Daoy (cell line): Measurements from ENCODE around the gene C19orf12. TPM values are rescaled to one million over a fixed set of nuclear protein-coding genes. Genes with fewer than 3 reads are reported as not detected.

Experiments
- DNase-seq: peaks from one replicate; pipeline ENCODE4 v3.0.0-alpha.2; 2015; ENCODE audit warnings: low read depth
- total RNA-seq: library from RNA; depleted of rRNA; stranded (reverse); fragments of >200 nt; shearing (Covaris generic); gene quantifications from 2 replicates; pipeline ENCODE4 v1.2.3, GENCODE V29; 2014

The C19orf12 gene
- total RNA-seq, 1 experiment from 2014 or later: 47.8 TPM

DNA sequence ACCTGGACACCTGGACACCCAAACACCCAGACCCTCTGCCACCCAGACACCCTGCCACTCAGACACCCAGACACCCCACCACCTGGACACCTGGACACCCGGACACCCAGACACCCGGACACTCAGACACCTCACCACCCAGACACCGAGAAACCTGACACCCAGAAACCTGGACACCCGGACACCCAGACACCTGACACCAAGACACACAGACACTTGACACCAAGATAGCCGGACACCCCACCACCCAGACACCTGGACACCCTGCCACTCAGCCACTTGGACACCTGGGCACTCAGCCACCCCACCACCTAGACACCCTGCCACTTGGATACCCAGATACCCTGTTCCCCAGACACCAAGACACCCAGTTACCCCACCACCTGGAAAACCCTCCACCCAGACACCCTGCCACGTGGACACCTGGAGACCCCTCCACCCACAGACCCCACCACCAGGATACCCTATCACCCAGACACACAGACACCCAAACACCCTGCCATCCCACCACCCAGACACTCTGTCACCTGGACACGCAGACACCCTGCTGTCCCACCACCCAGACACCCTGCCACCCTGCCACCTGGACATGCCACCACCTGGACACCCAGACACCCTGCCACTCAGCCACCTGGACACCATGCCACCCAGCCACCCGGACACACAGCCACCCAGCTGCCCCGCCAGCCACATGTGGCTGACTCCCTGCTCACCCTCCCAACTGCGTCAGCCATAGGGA, 17.4 kb downstream of the C19orf12 start:
- no peak for DNase-seq

DNA sequence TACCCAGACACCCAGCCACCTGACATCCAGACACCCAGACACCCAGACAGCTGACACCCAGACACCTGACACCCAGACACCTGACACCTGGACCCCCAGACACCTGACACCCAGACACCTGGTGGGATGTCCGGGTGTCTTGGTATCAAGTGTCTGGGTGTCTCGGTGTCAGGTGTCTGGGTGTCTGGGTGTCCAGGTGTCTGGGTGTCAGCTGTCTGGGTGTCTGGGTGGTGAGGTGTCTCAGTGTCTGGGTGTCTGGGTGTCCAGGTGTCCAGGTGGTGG, 18.6 kb downstream of the C19orf12 start:
- DNase-seq: no peak

DNA sequence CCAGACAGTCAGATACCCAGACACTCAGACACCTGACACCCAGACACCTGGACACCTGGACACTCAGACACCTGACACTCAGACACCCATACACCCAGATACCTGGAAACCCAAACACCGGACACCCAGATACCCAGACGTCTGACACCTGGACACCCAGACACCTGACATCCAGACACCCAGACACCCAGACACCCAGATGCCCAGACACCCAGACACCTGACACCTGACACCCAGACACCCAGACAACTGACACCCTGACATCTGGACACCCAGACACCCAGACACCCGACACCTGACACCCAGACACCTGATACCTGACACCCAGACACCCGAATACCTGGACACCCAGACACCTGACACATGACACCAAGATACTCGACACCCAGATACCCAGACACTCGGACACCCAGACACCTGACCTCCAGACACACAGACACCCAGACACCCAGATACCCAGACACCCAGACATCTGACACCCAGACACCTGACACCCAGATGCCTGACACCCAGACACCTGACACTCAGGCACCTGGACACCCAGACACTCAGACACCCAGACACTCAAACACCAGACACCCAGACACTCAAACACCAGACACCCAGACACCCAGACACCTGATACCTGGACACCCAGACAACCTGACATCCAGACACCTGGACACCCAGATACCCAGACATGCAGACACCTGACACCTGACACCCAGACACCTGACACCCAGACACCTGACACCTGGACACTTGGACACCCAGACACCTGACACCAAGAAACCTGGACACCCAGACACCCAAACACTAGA, 19.1 kb downstream of the C19orf12 start:
- no peak for DNase-seq

DNA sequence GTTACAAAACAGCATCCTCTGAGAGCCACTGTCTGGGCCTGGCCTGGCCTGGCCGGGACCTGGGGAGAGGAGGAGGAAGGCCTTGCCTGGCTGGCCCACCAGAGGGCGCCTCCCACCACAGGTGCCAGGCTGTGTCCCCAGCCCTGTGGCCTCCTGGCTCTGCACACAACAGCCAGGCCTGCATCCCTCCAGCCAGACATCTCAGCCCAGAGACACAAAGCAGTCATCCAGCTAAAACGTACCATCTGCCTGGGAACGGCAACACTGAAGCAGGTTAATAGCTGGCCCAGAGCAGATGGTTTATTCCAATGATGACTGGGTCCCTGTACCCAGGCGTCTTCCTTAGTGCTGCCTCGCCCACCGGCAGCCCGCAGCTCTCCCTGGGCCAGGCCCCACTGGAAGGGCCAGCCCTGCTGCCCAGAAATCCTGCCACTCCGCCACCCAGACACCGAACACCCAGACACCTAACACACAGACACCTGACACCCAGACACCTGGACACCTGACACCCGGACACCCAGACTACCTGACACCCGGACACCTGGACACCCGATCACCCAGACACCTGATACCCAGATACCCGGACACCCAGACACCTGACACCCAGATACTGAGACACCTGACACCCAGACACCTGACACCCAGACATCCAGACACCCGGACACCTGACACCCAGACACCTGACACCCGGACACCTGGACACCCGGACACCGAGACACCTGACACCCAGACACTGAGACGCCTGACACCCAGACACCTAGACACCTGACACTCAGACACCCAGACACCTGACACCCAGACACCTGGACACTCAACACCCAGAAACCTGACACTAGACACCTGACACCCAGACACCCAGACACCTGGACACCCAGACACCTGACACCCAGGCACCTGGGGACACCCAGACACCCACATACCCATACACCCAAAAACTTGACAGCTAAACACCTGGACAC, 20.1 kb downstream of the C19orf12 start:
- peak; percentile 70 for DNase-seq

DNA sequence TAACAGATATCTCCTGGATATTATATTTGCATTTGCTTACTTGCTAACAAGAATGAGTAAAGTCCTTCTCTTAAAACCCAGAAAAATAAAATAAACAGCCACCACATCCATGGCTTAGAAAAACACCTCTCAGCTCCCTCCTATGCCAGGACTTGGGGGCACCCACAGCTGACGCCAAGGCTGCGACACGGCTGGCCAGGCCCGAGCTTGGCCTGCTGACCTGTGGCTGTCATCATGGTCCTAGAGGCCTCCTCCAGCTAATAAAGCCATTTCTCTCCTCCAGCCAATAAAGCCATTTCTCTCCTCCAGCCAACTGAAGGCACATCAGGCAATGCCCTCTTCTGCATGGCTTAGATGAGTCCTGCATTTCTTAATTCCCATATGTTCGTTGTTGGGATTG, 20.9 kb downstream of the C19orf12 start:
- DNase-seq: no peak

DNA sequence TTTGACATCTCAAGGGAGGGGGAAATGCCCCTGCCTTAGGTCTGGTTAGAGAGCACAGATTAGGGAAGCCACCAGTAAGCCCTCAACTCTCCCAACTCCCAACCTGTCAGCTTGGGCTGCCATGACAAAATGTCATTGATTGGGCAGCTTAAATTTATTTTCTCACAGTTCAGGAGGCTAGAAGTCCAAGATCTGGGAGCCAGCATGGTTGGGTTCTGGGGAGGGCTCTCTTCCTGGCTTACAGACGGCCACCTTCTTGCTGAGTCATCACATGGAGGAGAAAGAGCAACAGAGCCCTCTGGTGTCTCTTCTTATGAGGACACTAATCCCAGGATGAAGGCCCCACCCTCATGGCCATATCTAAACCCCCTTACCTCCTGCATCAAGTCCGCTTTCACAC, 24.2 kb downstream of the C19orf12 start:
- DNase-seq: peak; percentile 67

DNA sequence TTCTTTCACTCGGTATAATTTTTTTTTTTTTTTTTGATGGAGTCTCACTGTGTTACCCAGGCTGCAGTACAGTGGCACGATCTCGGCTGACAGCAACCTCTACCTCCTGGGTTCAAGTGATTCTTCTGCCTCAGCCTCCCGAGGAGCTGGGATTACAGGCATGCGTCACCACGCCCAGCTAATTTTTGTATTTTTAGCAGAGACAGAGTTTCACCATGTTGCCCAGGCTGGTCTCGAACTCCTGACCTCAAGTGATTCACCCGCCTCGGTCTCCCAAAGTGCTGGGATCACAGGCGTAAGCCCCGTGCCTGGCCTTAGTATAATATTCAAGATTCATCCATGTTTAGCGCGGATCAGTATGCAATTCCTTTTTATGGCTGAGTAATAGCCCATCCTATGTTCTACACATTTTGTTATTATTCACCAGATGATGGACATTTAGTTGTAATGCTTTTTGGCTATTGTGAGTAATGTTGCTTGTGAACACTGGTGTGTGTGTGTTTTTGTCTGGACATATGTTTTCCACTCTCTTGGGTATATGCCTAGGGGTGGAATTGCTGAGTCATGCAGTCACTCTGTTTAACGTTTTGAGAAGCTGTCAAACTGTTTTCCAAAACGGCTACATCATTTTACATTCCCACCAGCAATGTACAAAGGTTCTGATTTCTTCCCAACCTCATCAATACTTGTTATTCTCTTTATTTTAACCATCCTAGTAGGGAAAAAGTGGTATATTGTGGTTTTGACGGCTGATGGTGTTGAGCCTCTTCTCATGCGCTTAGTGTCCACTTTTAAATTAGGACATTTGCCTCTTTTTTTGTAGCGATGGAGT, 26.9 kb downstream of the C19orf12 start:
- DNase-seq: no peak

DNA sequence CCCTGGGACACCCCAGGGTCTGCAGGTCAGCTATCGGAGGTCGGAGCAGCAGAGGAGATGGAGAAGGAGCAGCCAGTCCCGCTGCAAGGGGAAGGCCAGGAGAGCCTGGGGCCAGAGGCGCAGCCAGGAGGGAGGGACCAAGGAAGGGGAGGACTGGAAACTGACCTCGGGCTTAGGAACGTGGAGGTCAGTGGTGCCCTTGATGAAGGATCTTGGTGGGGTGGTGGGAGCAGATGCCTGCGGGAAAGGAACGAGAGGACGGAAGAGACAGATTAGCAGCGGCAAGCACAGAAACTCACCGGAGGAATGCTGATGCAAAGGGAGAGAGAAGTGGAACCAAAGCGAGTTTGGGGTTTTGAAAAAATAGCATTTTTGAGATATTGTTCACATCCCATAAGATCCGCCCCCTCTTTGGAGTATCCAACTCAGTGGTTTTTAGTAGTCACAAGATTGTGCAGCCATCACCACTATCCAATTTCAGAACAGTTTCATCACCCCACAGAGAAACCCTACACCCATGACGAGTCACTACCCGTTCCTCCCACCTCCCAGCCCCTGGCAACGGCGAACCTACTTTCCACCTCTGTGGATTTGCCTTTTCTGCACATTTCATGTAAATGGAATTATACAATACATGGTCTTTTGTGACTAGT, 27.7 kb downstream of the C19orf12 start:
- peak; percentile 92 for DNase-seq

DNA sequence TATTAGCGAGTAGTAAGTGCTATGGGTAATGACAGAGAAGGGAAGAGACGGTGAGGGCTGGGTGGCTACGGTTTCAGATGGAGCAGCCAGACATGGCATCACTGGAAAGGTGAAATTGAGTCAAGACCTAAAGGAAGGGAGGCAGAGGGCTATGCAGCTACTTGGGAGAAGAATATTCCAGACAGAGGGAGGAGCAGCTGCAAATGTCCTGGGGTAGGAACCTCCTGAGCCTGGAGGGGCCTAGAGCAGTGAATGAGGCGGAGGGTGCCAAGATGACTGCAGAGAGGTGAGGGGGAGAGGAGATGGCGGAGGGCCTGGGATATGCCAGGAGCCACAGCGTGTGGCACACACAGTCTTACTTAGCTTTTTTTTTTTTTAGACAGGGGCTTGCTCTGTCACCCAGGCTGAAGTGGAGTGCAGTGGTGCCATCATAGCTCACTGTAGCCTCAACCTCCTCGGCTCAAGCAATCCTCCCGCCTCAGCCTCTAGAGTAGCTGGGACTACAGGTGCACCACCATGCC, 28.7 kb downstream of the C19orf12 start:
- DNase-seq: no peak

DNA sequence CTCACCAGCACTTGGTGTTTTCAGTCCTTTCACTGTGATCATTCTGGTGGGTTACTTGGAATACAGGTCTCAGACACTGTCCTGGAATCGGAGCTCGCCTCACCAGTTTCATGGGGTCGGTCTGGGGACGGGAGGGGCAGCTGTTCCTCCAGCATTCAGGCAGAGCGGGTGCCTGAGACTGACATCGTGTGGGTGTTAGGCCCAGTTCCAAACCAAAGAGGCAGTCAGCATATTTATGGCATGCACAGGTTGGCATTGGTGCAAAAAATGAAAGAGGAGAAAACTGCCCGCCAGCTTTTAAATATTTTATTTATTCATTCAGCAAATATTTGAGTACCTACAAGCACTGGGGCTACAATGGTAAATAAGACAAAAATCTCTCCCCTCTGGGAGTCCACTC, 29.7 kb downstream of the C19orf12 start:
- peak; percentile 48 for DNase-seq

DNA sequence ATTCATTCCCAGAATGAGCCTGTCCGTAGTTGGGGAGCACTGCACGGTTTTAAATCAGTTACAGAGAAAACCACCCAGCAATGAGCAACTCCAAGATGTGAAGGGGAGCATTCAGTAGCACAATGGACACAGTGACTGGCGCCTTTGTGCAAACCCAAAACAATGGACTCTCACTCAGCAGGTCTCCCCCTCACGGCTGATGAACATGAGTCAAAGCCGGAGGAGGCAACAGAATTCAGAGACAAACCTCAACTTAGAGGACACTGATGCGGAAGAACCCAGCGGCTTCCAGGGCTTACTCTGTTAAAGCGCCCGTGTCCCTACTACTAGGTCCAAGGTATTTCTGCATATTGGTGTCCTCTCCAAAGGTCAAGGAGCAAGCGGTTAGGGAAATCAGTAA, 32.1 kb downstream of the C19orf12 start:
- peak; percentile 54 for DNase-seq

DNA sequence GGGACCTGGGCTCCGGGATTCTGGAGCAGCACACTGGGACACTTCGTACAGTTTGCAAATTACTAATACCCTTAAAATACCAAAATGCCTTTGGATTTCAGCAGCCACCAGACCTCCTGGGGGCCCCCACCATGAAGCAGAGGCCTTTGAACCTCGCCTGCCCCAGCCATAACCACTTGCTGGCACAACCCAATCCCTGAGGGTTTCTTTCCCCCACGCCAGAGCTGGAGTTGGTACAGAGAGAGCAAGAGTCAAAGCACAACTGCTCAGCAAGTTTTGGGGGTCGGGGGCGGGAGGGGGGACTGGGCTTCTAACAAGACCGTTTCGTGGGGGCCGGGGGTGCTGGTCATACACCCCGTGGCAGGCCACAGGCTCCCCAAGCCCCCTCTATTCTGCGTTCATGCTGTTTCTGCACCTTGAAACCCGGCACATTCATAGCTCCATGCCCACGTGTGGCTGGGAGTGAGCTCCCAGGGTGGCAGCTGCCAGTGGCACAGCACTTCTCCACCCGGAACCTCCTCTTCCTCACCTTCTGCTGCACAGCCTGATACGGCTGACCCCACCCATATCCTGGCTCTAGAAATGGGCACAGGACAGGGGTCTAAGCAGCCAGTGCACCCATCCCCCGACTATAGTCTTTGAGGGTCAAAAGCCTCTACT, 32.7 kb downstream of the C19orf12 start:
- DNase-seq: no peak

DNA sequence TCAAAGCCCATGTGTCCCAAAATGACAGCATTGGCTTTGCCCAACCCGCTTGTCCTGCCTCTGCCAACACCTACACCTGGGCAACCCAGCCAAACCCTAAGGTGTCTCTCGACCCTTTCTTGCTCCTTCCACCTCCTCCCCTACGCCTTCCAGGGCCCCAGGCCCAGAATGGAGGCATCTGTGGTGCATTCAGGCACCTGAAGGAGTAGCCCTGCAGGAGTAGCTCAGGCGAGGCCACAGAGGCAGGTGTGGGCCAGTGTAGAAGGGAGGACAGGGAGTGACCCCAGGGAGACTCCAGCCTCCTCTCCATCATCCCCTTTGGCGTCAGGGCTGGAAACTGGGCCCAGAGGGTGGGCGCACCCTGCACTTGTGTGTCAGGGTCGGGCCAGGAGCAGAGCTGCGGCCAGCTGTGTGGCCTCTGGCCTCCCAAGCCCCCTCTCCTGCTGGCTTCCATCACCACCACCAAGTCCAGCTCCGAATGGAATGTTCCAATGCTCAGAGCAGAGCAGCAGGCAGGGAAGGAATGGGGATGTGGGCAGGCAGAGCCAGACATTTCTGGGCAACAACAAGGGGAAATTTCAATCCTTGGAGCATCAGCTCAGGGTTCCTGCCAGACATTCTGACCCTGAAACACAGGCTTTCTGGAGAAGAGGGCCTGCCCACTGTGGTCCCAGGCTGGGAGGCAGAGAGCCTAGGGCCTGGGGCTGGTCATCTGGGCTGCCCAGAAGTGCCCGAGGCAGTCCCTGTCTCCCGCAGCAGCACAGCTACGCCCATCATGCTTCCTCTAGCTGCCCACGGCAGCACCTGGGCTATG, 33.4 kb downstream of the C19orf12 start:
- DNase-seq: no peak

DNA sequence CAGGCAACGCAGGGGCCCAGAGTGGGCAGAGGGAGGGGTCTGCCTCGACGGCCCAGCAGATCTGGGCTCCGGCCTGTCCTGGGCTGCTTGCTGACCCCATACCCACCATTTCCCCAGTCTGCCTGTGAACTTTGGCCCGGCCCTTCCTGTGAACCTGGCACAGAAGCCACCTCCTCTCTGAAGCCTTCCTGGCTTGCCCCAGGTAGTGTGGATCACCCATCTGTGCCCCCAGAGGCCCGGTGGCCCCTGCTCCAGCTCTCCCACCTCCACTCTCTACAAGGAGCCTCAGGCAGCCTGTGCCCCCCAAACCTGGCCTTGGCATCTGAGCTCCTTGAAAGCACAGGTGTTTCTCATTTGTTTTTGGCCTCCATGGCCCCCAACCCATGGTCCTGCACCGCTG, 34.1 kb downstream of the C19orf12 start:
- no peak for DNase-seq

DNA sequence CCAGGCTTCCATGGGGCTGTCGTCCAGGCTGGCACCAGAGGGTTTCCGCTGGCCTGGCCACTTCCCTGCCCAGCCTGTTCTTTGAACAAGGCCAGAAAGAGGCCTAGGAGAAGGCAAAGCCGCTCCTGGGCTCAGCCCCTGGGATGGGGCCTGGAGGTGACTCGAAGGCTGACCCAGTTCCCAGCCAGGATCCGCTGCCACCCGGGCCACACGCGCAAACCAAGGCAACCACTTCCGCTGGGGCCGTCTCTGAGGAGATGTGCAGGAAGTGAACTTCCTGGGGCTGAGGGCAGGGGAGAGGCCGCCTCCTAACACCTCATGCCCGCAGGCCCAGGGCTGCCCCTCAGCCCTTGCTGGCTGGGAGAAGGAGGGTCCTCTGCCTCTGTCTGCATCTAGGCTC, 34.6 kb downstream of the C19orf12 start:
- peak; percentile 78 for DNase-seq

DNA sequence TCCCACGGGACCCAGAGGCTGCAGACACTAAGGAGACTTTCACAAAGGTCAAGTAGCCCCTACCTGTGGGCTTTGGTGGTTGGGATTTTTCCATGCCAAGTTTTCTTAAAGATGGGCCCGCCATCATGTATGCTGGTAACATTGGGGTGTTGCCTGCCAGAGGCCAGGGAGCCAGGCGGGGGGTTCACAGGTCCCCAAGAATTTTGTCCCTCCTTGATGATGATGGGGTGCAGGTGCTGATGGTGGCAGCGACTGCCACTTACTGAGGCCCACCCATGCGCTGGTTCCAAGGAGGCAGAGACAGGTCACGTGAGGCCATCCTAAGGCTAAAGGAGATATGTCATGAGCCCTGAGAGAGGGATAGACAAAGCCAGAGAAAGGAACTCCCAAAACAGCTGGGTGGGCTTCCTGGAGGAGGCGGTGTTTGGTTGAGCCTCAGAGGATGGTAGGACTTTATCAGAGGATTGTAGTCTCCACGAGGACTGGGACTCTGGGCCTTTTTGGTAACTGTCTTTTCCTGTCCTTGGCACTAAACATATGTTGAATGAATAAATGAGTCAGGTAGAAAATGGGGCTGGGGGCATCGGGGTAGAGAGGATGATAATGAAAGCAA, 35.4 kb downstream of the C19orf12 start:
- no peak for DNase-seq

DNA sequence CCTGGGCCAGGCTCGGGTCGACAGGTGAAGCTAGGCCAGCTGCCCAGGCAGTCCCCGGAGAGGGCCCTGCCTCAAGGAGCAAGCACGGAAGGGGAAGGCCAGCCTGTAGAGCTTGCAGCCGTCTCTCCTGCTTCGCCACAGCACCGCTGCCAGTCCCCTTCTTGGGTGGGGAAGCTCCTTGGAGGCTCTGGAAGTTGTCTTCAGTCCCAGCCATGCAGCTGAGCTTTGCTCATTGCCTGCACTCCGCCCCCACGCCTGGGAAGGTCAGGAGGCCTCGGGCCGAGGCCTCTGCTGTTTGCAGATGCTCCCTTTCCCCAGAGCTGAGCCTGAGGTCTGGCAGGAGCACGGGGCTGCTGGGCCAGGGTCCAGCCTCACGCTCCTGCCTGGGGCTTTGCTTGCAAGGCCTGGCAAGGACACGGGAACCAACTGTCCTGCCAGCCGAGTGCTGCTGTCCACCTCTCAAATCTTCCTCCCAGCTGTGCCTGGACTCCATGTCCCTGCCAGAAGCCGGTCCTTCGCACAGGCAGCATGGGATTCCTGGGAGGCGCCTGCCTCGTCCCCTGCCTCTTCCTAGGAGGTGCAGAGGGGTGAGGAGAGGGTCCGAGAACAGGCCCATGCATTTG, 36.5 kb downstream of the C19orf12 start:
- no peak for DNase-seq
